NCI-H748 (cell line): Measurements from ENCODE around the gene PIP4K2B.

Source experiments
- DNase-seq: peaks from one replicate; lab custom pipeline; 2025; ENCODE audit not compliant: unreplicated experiment; lab: John Stamatoyannopoulos, UW

Gene PIP4K2B

GRCh38 chr17:38746004-38746848 lies 53.1 kb downstream of the PIP4K2B start:
- peak; percentile 34 for DNase-seq

- DNase-seq: peak; percentile 68
Measured at GRCh38 chr17:38745545-38745944, 53.8 kb downstream of the PIP4K2B start.

GRCh38 chr17:38743556-38744171 lies 55.7 kb downstream of the PIP4K2B start:
- no peak for DNase-seq

GRCh38 chr17:38742411-38743308 lies 56.7 kb downstream of the PIP4K2B start:
- peak; percentile 72 for DNase-seq

GRCh38 chr17:38741921-38742410 lies 57.4 kb downstream of the PIP4K2B start:
- no peak for DNase-seq

GRCh38 chr17:38741461-38741860 lies 57.9 kb downstream of the PIP4K2B start:
- no peak for DNase-seq

GRCh38 chr17:38740806-38741205 lies 58.5 kb downstream of the PIP4K2B start:
- DNase-seq: no peak

- no peak for DNase-seq
Measured at GRCh38 chr17:38740044-38740443, 59.3 kb downstream of the PIP4K2B start.

- DNase-seq: no peak
Measured at GRCh38 chr17:38739305-38739704, 60.1 kb downstream of the PIP4K2B start.

- DNase-seq: no peak
Measured at GRCh38 chr17:38738686-38739085, 60.7 kb downstream of the PIP4K2B start.

GRCh38 chr17:38738007-38738662 lies 61.2 kb downstream of the PIP4K2B start:
- no peak for DNase-seq

- peak; percentile 41 for DNase-seq
Measured at GRCh38 chr17:38735161-38735997, 64.0 kb downstream of the PIP4K2B start.

GRCh38 chr17:38733982-38734973 lies 65.1 kb downstream of the PIP4K2B start:
- DNase-seq: no peak

GRCh38 chr17:38733282-38733981 lies 65.9 kb downstream of the PIP4K2B start:
- DNase-seq: no peak

- DNase-seq: no peak
Measured at GRCh38 chr17:38732376-38733281, 66.7 kb downstream of the PIP4K2B start.

- DNase-seq: no peak
Measured at GRCh38 chr17:38731526-38732294, 67.6 kb downstream of the PIP4K2B start.
